HG02678 (cell line): Measurements from ENCODE around the gene TMEM243.
"Not testable (repeated sequence)": the region's sequence is repeated elsewhere in the genome, so short reads cannot be mapped to it uniquely, and the experiment has no call there.

ENCODE experiments used
- ATAC-seq: cut with Tn5 transposase; IDR thresholded peaks from one replicate; pipeline ENCODE4 v1.9.1; 2021; ENCODE audit warnings: mild to moderate bottlenecking, moderate library complexity; ENCODE audit not compliant: unreplicated experiment

The TMEM243 gene

GRCh38 chr7:87213252-87213651 is 6.3 kb downstream of the TMEM243 start:
- no peak for ATAC-seq

- ATAC-seq: no peak
These were observed 7.0 kb downstream of the TMEM243 start for GRCh38 chr7:87212498-87212897.

- no peak for ATAC-seq
These were observed 9.0 kb downstream of the TMEM243 start for GRCh38 chr7:87210506-87210905.

GRCh38 chr7:87209295-87209924 is 10.1 kb downstream of the TMEM243 start:
- no peak for ATAC-seq

- no peak for ATAC-seq
These were observed 13.2 kb downstream of the TMEM243 start for GRCh38 chr7:87206361-87206760.

GRCh38 chr7:87205701-87206100 is 13.8 kb downstream of the TMEM243 start:
- ATAC-seq: not testable (repeated sequence)

- no peak for ATAC-seq
These were observed 14.6 kb downstream of the TMEM243 start for GRCh38 chr7:87204933-87205332.

- not testable (repeated sequence) for ATAC-seq
These were observed 15.6 kb downstream of the TMEM243 start for GRCh38 chr7:87203929-87204328.

GRCh38 chr7:87202705-87203104 is 16.8 kb downstream of the TMEM243 start:
- peak; percentile 38 for ATAC-seq

GRCh38 chr7:87202208-87202607 is 17.3 kb downstream of the TMEM243 start:
- no peak for ATAC-seq

GRCh38 chr7:87199700-87200450 is 19.7 kb downstream of the TMEM243 start:
- no peak for ATAC-seq

GRCh38 chr7:87199241-87199640 is 20.3 kb downstream of the TMEM243 start:
- ATAC-seq: no peak

GRCh38 chr7:87193912-87194311 is 25.6 kb downstream of the TMEM243 start:
- no peak for ATAC-seq

GRCh38 chr7:87192784-87193487 is 26.6 kb downstream of the TMEM243 start:
- ATAC-seq: no peak

- ATAC-seq: no peak
These were observed 28.7 kb downstream of the TMEM243 start for GRCh38 chr7:87190783-87191182.

GRCh38 chr7:87188930-87189329 is 30.6 kb downstream of the TMEM243 start:
- ATAC-seq: no peak

GRCh38 chr7:87187120-87187519 is 32.4 kb downstream of the TMEM243 start:
- no peak for ATAC-seq

GRCh38 chr7:87179180-87179579 is 40.4 kb downstream of the TMEM243 start:
- ATAC-seq: no peak

- no peak for ATAC-seq
These were observed 41.2 kb downstream of the TMEM243 start for GRCh38 chr7:87178320-87178719.

- no peak for ATAC-seq
These were observed 46.1 kb downstream of the TMEM243 start for GRCh38 chr7:87173471-87173870.

GRCh38 chr7:87171282-87171934 is 48.1 kb downstream of the TMEM243 start:
- peak; percentile 38 for ATAC-seq
